ENCODE measurements around the gene SHANK1. TPM values are rescaled to one million over a fixed set of nuclear protein-coding genes. Genes with fewer than 3 reads are reported as not detected.

The SHANK1 gene
- polyA plus RNA-seq, 4 donors = under 0.01 to 1.4 (median 0.46) TPM; not detected in 1

DNA sequence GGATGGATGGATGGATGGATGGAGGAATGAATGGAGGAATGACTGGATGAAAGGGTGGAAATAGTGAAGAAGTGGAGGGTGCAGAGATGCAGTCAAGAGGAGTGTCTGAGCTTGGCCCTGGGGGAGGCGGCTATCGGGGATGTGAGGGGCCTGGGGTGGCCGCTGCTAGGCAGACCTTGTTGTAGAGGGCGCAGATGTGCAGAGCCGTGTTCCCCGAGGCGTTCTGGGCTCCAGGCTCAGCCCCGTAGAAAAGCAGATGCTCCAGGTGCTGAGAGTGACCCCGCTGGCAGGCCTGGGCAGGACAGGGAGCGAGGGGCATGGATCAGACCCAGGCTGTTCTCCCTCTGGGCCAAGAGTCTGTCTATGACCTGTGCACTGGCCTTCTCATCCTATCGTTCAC is 8.4 kb downstream of the SHANK1 start:
- FAIRE-seq (no peak), DNase-seq (no peak)
- H3K36me3 ChIP-seq (ENCODE audit: control insufficient read depth in 3 of 3, insufficient read depth in 2 of 3, low read depth in 1 of 3, low read length in 3 of 3) = no peaks in the 10 kb centered on the region
- H3K27me3 ChIP-seq (ENCODE audit: control insufficient read depth in 3 of 3, insufficient read depth in 3 of 3, low read length in 3 of 3) = peaks cover 0 to 2% (median 0%) of the 10 kb centered on the region in 3 donors
- no peak overlapping the region for H3K4me3 ChIP-seq (ENCODE audit: low read depth in 1 of 3, low read length in 3 of 3)
- H3K9me3 ChIP-seq (ENCODE audit: control insufficient read depth in 2 of 2, insufficient read depth in 1 of 2, low read depth in 1 of 2, low read length in 1 of 2) = no peaks in the 10 kb centered on the region
- no peak overlapping the region for H3K27ac ChIP-seq (ENCODE audit: low read depth in 1 of 3, low read length in 2 of 3)
- H3K4me1 ChIP-seq (ENCODE audit: control insufficient read depth in 3 of 3, insufficient read depth in 2 of 3, low read depth in 1 of 3, low read length in 2 of 3) = no peaks in the 10 kb centered on the region
- 78 to 84% (median 83%) methylated on average over 10 to 11 of the region's 11 CpGs for WGBS, 3 donors

DNA sequence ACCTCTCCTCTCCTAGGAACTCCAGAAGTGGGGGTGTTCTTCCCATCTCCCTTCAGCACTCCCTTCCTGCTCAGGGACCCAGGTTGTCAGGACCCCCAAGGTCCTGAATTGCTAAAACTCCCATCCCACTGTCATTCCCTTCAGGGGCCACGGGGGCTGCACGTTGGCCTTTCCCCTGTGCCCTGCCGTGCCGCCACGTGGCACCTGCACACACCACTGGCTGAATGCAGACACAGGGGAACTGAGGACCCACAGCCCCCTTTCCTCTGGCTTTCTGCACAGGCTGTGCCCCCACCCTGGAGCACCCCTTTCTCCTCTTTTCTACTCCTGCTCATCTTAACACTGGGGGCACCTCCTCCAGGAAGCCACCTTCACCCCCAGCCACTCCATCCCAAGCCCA is 9.0 kb downstream of the SHANK1 start:
- Histone ChIP-seq H3K27ac (ENCODE audit: low read depth in 1 of 3, low read length in 2 of 3) (no peak overlapping the region), H3K9me3 (ENCODE audit: control insufficient read depth in 2 of 2, insufficient read depth in 1 of 2, low read depth in 1 of 2, low read length in 1 of 2) (no peaks in the 10 kb centered on the region), H3K4me3 (ENCODE audit: low read depth in 1 of 3, low read length in 3 of 3) (no peak overlapping the region), H3K4me1 (ENCODE audit: control insufficient read depth in 3 of 3, insufficient read depth in 2 of 3, low read depth in 1 of 3, low read length in 2 of 3) (no peaks in the 10 kb centered on the region), H3K36me3 (ENCODE audit: control insufficient read depth in 3 of 3, insufficient read depth in 2 of 3, low read depth in 1 of 3, low read length in 3 of 3) (no peaks in the 10 kb centered on the region), H3K27me3 (ENCODE audit: control insufficient read depth in 3 of 3, insufficient read depth in 3 of 3, low read length in 3 of 3) (peaks cover 0 to 2% (median 0%) of the 10 kb centered on the region in 3 donors)
- whole genome bisulfite sequencing, 3 donors = 41 to 80% (median 73%) methylated on average over 2 to 5 of the region's 5 CpGs
- FAIRE-seq = no peak
- no peak for DNase-seq

DNA sequence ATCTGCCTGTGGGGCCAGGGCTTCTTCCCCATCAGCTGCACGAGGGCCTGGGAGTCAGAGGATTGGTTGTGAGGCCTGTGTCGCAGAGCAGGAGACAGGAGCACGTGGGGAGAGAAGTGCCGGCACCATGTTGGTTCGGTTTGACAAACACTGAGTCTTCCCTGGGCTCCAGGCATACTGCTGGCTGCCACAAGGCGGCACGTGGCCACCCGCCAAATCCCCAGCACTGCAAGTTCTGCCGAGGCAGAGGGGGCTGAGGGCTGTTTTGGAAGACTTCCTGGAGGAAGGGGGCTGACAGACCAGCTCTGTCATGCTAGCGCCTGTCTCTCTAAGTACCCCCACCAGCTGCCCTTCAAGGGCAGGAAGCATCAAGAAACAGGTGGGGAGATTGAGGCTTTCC is 9.5 kb downstream of the SHANK1 start:
- WGBS, 3 donors = 43 to 48% (median 44%) methylated on average over 10 of the region's 10 CpGs
- FAIRE-seq = no peak

DNA sequence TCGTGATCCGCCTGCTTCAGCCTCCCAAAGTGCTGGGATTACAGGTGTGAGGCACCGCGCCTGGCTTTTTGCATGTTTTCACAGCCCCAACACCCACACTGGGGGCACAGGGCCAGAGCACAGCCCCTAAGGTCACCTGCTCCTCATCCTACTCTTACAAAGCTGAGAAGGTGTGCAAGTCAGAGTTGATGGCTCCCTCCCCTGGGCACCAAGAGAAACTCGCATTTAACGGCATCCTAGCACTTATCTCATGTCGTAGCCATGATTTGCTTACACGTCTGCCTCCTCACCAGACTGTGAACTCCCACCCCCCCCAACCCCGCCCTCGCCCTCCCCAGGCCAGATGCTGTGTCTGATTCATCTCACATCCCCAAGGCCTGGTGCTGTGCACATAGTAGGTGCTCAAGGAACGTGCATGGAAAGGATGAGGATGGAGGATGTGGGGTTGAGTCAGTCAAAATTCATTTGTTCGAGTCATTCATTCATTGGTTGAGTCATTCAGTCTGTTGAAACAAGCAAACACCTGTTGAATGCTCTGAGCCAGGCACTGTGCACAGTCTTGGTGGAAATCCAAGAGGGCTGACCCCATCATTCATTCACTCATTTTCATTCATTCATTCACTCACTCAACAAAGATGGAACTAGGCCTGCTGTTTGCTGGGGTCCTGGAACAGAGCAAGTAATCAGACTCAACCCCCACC is 11.3 kb downstream of the SHANK1 start:
- FAIRE-seq (no peak), DNase-seq (no peak)
- 49 to 60% (median 54%) methylated on average over 12 of the region's 12 CpGs for WGBS, 3 donors
- Histone ChIP-seq H3K9me3 (ENCODE audit: control insufficient read depth in 2 of 2, insufficient read depth in 1 of 2, low read depth in 1 of 2, low read length in 1 of 2) (no peaks in the 10 kb centered on the region), H3K4me1 (ENCODE audit: control insufficient read depth in 3 of 3, insufficient read depth in 2 of 3, low read depth in 1 of 3, low read length in 2 of 3) (no peaks in the 10 kb centered on the region), H3K4me3 (ENCODE audit: low read depth in 1 of 3, low read length in 3 of 3) (no peak overlapping the region), H3K36me3 (ENCODE audit: control insufficient read depth in 3 of 3, insufficient read depth in 2 of 3, low read depth in 1 of 3, low read length in 3 of 3) (no peaks in the 10 kb centered on the region), H3K27ac (ENCODE audit: low read depth in 1 of 3, low read length in 2 of 3) (no peak overlapping the region), H3K27me3 (ENCODE audit: control insufficient read depth in 3 of 3, insufficient read depth in 3 of 3, low read length in 3 of 3) (peaks cover 0 to 9% (median 5%) of the 10 kb centered on the region in 3 donors)

More for the DNA sequence above, 9.5 kb downstream of the SHANK1 start:
- H3K36me3 ChIP-seq (ENCODE audit: control insufficient read depth in 3 of 3, insufficient read depth in 2 of 3, low read depth in 1 of 3, low read length in 3 of 3) = no peaks in the 10 kb centered on the region
- no peaks in the 10 kb centered on the region for H3K9me3 ChIP-seq (ENCODE audit: control insufficient read depth in 2 of 2, insufficient read depth in 1 of 2, low read depth in 1 of 2, low read length in 1 of 2)
- no peak overlapping the region for H3K4me3 ChIP-seq (ENCODE audit: low read depth in 1 of 3, low read length in 3 of 3)
- DNase-seq = no peak
- H3K27ac ChIP-seq (ENCODE audit: low read depth in 1 of 3, low read length in 2 of 3) = no peak overlapping the region
- peaks cover 0 to 2% (median 0%) of the 10 kb centered on the region in 3 donors for H3K27me3 ChIP-seq (ENCODE audit: control insufficient read depth in 3 of 3, insufficient read depth in 3 of 3, low read length in 3 of 3)
- H3K4me1 ChIP-seq (ENCODE audit: control insufficient read depth in 3 of 3, insufficient read depth in 2 of 3, low read depth in 1 of 3, low read length in 2 of 3) = no peaks in the 10 kb centered on the region

DNA sequence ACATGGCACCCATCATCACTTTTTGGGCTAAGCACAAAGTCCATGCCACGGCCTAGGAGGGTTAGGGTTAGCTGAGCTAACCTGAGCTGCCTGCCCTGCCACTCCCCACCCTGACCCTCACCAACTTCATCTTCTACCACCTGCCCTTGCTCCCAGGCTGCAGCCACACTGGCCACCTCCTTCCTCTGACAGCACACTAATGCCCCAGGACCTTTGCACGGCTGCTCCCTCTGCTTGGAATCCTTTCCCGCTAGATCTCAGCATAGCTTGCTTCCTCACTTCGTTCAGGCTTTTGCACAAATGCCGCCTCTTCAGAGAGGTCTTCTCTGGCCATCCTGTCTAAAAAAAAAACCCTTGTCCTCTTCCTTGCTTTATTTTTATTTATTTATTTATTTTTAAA is 13.2 kb downstream of the SHANK1 start:
- Histone ChIP-seq H3K9me3 (ENCODE audit: control insufficient read depth in 2 of 2, insufficient read depth in 1 of 2, low read depth in 1 of 2, low read length in 1 of 2) (no peaks in the 10 kb centered on the region), H3K4me3 (ENCODE audit: low read depth in 1 of 3, low read length in 3 of 3) (no peak overlapping the region), H3K27ac (ENCODE audit: low read depth in 1 of 3, low read length in 2 of 3) (no peak overlapping the region), H3K4me1 (ENCODE audit: control insufficient read depth in 3 of 3, insufficient read depth in 2 of 3, low read depth in 1 of 3, low read length in 2 of 3) (no peaks in the 10 kb centered on the region), H3K27me3 (ENCODE audit: control insufficient read depth in 3 of 3, insufficient read depth in 3 of 3, low read length in 3 of 3) (peaks cover 0 to 9% (median 5%) of the 10 kb centered on the region in 3 donors), H3K36me3 (ENCODE audit: control insufficient read depth in 3 of 3, insufficient read depth in 2 of 3, low read depth in 1 of 3, low read length in 3 of 3) (no peaks in the 10 kb centered on the region)
- 54 to 66% (median 64%) methylated on average over 5 of the region's 5 CpGs for WGBS, 3 donors
- FAIRE-seq (no peak), DNase-seq (no peak)

DNA sequence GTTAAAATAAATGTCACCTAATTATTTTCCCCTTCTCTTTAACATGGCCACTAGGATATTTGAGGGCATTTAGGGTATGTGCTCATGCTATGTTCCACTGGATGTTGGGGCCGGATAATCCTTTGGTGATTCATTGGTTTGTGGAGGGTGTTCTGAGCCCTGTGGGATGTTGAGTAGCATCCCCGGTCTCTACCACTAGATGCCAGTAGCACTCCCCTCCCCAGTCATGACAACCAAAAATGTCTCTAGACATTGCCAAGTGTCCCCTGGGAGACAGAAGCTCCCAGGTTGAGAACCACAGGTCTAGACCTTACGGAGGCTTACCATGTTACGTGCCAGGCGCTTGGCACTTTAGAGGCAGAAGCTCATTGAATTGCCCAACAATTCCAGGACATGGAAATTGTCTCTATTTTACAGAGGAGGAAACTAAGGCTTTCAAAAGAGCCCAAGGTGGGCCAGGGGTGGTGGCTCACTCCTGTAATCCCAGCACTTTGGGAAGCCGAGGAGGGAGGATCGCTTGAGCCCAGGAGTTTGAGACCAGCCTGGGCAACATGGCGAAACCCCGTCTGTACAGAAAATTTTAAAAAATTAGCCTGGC is 14.1 kb downstream of the SHANK1 start:
- WGBS, 3 donors = 37 to 54% (median 44%) methylated on average over 9 of the region's 9 CpGs
- Histone ChIP-seq H3K36me3 (ENCODE audit: control insufficient read depth in 3 of 3, insufficient read depth in 2 of 3, low read depth in 1 of 3, low read length in 3 of 3) (no peaks in the 10 kb centered on the region), H3K27me3 (ENCODE audit: control insufficient read depth in 3 of 3, insufficient read depth in 3 of 3, low read length in 3 of 3) (peaks cover 0 to 9% (median 5%) of the 10 kb centered on the region in 3 donors), H3K27ac (ENCODE audit: low read depth in 1 of 3, low read length in 2 of 3) (no peak overlapping the region), H3K4me1 (ENCODE audit: control insufficient read depth in 3 of 3, insufficient read depth in 2 of 3, low read depth in 1 of 3, low read length in 2 of 3) (no peaks in the 10 kb centered on the region), H3K4me3 (ENCODE audit: low read depth in 1 of 3, low read length in 3 of 3) (no peak overlapping the region), H3K9me3 (ENCODE audit: control insufficient read depth in 2 of 2, insufficient read depth in 1 of 2, low read depth in 1 of 2, low read length in 1 of 2) (no peaks in the 10 kb centered on the region)
- DNase-seq (peak; percentile 9 to 19), FAIRE-seq (no peak)

DNA sequence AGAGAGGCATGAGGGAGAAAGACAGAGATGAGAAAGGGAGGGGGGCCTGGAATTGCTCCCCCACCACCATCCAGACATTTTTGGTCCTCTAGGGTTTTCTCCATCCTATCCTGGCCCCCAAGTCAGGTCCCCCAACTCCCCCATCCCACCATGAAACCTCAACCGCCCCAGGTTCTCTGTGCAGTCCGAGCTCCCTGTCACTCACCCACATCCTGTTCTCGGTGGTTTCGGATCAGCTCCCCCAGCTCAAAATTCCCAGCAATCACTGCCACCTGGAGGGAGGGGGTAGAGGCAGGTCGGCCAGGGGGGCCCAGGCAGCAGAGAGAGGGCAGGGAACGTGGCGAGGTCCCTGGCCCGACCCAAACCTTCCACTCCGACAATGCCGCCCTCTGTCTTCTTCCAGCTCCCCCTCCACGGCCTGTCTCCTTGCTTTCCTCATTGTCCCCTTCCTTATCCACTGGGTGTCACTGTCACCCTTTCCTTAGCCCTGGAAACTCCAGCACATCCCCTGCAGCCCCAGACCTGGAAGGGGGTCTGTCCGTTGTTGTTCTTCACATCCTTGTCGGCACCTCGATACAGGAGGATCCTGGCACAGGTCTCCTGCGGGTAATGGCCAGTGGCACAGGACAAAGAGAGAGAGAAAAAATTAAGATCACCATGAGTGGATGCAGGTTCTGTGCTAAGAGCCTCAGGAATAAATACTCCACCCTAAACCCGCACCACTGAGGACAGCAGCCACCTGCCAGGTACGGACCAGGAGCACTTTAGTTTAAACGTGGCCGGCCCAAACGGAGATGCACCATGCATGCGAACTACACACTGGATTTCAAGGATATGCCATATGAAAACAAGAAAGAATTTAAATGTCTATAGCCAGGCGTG is 15.4 kb downstream of the SHANK1 start:
- no peaks in the 10 kb centered on the region for H3K36me3 ChIP-seq (ENCODE audit: control insufficient read depth in 3 of 3, insufficient read depth in 2 of 3, low read depth in 1 of 3, low read length in 3 of 3)
- no peaks in the 10 kb centered on the region for H3K9me3 ChIP-seq (ENCODE audit: control insufficient read depth in 2 of 2, insufficient read depth in 1 of 2, low read depth in 1 of 2, low read length in 1 of 2)
- no peak overlapping the region for H3K27ac ChIP-seq (ENCODE audit: low read depth in 1 of 3, low read length in 2 of 3)
- DNase-seq (no peak), FAIRE-seq (no peak)
- no peak overlapping the region for H3K4me3 ChIP-seq (ENCODE audit: low read depth in 1 of 3, low read length in 3 of 3)
- peaks cover 0 to 9% (median 5%) of the 10 kb centered on the region in 3 donors for H3K27me3 ChIP-seq (ENCODE audit: control insufficient read depth in 3 of 3, insufficient read depth in 3 of 3, low read length in 3 of 3)
- H3K4me1 ChIP-seq (ENCODE audit: control insufficient read depth in 3 of 3, insufficient read depth in 2 of 3, low read depth in 1 of 3, low read length in 2 of 3) = no peaks in the 10 kb centered on the region
- WGBS, 3 donors = 31 to 41% (median 38%) methylated on average over 22 of the region's 22 CpGs

Measured in small intestine (tissue), 7 donors.